RCC 7860 (cell line): ENCODE data around the gene ARSA.
"Not testable (repeated sequence)": the region's sequence is repeated elsewhere in the genome, so short reads cannot be mapped to it uniquely, and the experiment has no call there.

Experiments used
- DNase-seq: peaks from one replicate; pipeline ENCODE4 v3.0.0-alpha.2; 2015; ENCODE audit warnings: low spot score
- FAIRE-seq: peaks from 2 replicates; lab custom pipeline; 2012; peaks lifted over from hg19 to GRCh38; lab: Jason Lieb, UNC

ARSA gene

GRCh38 chr22:50624347-50625130 lies 3.4 kb downstream of the ARSA start:
- DNase-seq (no peak), FAIRE-seq (no peak)

DNA sequence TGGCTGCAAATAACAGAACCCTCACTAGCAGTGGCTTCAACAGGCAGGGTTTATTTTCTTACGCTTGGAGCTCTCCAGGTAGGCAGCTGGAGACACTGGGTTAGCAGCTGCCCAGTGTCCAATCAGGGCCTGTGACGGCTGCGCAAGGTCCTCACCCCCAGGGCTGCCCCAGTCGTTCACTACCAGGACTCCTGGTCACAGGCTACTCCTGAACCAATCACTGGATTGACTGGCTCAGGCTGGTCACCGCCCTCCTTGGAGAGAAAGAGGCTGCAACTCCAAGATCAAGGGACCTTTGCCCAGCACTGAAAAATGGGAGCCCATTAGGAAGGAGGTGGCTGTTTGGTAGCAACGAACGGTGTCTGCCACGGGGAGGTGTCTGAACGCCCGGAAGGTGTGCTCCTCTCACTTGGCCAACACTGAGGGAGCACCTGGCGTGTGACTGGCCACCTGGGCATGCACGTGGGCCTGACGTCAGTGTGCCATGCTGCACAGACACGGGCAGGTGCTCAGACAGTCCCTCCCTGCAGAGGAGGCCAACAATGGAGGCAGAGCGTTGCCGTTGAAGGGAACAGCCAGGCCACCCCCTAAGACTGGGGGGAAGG lies 5.1 kb downstream of the ARSA start:
- FAIRE-seq (no peak), DNase-seq (no peak)

DNA sequence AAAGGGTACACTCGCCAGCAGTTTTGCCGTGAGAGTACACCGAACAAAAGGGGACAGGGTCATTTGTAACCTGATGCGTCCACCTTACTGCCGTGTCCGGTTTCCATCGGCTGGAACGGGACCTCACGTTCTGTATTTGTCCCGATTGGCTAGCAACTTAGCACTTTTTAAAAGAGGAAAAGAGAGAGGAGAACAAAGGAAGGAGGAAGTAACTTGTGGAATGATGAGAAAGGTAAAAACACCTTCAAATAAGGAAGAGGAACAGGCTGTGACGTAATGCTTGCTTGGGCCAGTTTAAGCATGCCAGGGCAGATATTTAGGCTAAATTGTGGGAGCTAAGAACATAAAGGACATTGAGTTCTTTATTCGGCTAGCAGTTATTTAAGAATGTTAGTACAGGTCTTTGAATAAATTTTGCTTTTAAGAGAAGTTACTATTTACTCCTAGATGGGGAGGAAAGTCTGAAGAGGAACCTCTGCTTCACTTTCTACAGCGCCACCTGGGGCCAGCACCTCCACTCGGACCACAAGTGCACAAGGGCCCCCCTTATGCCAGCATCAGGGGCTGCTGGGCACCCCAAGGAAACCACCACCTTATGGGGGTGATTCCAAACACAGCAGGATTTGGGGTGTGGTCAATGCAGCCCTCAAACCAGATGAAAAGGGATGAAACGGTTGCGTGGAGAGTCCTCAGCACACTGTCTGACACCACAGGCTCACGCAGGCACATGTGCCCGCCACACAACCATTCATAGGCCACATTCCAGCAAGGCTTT lies 5.8 kb downstream of the ARSA start:
- no peak for DNase-seq
- no peak for FAIRE-seq

- DNase-seq: no peak
- no peak for FAIRE-seq
These were observed 6.5 kb downstream of the ARSA start for GRCh38 chr22:50621356-50621880.

DNA sequence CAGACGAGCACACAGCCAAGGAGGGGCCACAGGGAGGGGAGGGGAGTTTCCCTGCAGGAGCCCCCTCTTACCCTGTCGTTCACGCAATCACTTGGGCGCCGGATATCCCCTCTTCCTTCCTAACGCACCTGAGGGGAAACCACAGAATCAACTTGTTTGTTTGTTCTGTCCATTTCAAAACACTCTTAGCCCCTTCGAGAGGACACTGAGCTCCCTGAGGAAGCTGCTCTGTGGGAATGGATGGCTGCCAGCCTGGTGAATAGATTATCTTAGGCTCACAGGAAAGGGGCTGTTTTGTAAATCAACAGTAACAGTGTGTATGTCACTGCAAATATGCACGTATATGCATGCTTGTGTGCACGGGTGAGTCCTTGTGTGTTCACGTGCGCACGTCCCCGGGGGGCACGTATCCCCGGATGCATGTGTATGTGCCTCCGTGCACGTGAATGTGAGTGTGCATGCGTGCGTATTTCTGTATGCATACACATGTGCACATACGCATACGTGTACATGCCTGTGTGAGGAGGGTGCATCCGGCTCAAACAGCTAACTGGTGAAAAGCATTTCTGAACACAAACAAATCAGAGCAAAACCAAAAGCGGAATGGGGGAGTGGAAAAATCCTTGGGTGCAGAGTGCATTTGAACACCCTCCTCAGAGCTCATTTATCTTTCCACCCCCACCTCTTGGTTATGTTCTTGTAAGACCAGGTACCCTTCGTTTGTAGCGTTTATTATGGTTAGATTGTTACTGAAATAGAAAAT lies 7.2 kb downstream of the ARSA start:
- DNase-seq (no peak), FAIRE-seq (no peak)

DNA sequence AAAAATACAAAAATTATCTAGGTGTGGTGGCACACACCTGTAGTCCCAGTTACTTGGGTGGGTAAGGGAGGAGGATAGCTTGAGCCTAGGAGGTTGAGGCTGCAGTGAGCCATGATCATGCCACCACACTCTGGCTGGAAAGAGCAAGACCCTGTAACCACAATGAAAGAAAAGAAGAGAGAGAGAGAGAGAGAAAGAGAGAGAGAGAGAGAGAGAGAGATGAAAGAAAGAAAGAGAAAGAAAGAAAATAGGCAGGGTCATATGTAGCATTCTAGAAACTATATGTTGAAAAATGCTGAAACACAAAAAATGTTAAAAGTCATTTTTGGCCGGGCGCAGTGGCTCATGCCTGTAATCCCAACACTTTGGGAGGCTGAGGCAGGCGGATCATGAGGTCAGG lies 13.7 kb downstream of the ARSA start:
- not testable (repeated sequence) for DNase-seq, FAIRE-seq

DNA sequence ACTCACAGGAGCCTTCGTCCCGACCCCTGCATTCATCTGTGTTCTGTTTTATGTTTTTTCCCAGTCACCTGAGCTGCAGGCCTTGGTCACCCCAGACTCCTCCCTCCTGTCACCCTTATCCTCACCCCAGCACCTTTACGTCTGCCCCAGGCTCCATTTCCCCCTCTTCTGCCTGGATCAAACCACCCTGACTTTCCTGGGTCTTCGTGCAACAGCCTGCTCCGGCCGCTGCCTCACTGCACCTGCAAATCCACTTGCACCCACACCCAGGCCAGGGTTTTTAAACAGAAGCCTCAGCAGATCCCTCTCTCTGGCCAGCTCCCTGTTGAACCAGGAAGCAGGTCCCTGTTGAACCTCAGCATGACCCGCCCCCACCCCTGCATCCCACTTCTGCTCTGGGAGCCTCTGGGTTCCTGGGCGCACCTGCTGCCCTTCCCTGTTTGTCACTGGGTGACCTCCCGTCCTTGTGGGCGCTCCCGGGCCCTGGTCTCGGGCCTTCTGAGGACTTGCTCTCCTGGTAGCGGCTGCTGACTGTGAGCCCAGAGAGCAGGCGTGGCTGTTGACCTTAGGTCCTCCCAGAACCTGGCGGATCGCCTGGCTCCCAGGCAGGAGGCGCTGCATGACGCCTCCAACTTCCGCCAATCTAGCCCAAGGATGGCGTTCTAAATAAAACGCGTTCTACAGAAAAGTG lies 14.5 kb downstream of the ARSA start:
- FAIRE-seq (no peak), DNase-seq (no peak)

- DNase-seq (no peak), FAIRE-seq (no peak)
These were observed 15.3 kb downstream of the ARSA start for GRCh38 chr22:50612528-50613221.

GRCh38 chr22:50612168-50612527 lies 15.8 kb downstream of the ARSA start:
- DNase-seq: no peak

GRCh38 chr22:50611341-50612060 lies 16.5 kb downstream of the ARSA start:
- no peak for FAIRE-seq

More at GRCh38 chr22:50612168-50612527, 15.8 kb downstream of the ARSA start:
- no peak for FAIRE-seq

DNA sequence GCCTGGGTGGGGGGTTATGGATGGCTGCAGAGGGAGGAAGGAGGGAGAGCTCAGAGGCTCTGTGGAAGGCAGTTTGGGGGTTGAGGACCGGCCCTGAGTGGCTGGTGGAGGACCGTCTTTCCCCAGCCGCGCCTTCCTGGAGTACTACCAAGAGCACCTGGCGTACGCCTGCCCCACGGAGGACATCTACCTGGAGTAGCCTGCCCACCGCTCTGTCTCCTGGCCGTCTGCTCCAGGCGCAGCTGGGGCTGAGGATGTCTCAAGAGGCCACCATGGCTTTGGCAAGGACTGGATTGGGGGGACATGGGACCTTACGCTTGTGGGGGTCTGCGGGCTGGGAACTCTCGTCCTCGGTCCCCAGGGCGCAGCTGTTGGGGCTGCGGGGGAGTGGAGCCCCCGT lies 17.4 kb downstream of the ARSA start:
- DNase-seq (no peak), FAIRE-seq (no peak)

More at GRCh38 chr22:50611341-50612060, 16.5 kb downstream of the ARSA start:
- DNase-seq: no peak

DNA sequence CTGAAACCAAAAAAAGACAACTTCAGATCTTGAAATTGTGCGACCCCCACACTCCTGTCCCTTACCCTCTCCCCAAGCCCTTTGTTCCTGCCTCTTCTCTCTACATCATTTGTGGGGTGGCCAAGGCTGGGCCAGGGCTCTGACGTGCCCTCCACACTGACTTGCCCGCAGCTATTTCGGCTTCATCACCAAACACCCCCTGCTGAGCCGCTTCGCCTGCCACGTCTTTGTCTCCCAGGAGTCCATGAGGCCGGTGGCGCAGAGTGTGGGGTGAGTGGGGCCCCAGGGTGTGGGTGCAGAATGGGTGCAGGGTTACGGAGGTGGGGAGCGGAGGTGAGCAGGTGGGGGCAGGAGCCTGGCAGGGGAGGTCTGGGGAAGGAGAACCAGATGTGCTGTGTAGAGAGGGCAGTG lies 17.9 kb downstream of the ARSA start:
- FAIRE-seq: no peak
- no peak for DNase-seq

DNA sequence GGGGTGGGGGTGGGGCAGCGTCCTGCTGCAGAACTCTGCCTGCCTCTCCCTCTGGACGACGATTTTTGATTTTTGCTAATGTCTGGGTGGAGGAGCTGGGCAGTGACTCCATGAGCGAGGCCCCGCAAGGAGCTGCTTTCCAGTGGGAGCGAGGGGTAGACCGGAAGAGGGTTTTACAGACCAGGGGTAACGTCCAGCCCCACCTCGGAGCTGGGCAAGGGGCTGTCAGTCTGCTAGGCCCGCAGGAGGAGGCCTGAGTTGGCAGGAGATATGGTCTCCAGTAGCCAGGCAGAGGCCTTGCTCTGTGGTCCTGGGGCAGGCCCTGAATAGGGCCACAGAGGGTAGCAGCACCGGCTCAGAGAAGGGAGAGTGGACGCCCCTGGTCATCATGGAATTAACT lies 18.4 kb downstream of the ARSA start:
- DNase-seq (no peak), FAIRE-seq (no peak)

DNA sequence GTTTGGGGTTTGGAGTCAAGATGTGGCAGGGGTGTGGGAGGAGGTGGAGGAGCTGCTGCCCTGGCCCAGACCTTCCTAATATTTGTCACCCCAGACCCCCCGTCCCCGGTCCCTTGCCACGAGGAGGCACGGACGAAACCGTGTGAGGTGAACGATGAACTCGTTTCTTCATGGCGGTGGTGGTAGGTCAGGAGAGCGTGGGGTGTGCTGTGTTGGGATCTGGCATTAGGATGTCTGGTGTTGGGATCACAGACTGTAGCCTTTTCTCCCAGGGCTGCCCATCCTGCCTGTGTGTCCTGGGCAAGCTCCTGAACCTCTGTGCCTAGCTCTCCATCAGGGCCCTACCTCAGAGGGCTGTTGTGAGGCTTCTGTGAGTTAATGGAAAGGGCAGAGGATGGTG lies 19.0 kb downstream of the ARSA start:
- FAIRE-seq (no peak), DNase-seq (no peak)

- not testable (repeated sequence) for DNase-seq, FAIRE-seq
These were observed 19.7 kb downstream of the ARSA start for GRCh38 chr22:50608058-50608840.

DNA sequence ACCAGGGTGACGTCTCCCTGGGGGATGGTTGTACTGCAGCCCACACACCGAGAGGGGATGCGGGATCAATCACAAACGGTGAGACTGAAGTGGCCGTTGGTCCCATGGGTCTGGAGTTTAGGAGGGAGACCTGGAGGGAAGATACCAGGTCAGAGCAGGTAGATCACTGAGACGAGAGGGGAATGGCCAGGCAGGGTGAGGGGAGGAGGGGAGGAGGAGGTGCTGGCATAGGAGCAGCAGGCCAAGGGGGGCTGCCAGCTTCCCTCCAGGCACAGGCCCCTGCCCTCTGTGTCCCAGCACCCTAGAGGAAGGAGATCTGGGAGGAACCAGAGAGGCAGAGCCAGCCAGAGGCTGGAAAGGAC lies 20.3 kb downstream of the ARSA start:
- no peak for FAIRE-seq
- DNase-seq: no peak

GRCh38 chr22:50606946-50607658 lies 20.9 kb downstream of the ARSA start:
- FAIRE-seq (no peak), DNase-seq (no peak)
